Esophagus (tissue), 2 donors: ENCODE measurements around the gene CDKN2AIPNL. TPM values are rescaled to one million over a fixed set of nuclear protein-coding genes. Genes with fewer than 3 reads are reported as not detected.
"Not testable (repeated sequence)": the region's sequence is repeated elsewhere in the genome, so short reads cannot be mapped to it uniquely, and the experiment has no call there.

ENCODE experiments used
- H3K27ac ChIP-seq, 2 donors: one replicate each; pipeline ENCODE4 v1.5.1; 2013; ENCODE audit warnings: low read depth in 2 of 2, mild to moderate bottlenecking in 2 of 2, inconsistent platforms in 1 of 2, low read length in 1 of 2, moderate library complexity in 1 of 2
- H3K27me3 ChIP-seq, 2 donors: one replicate each; pipeline ENCODE4 v1.6.1; 2013; ENCODE audit warnings: low read length in 2 of 2, control low read depth in 1 of 2, mild to moderate bottlenecking in 1 of 2; ENCODE audit not compliant: insufficient read depth in 2 of 2, control insufficient read depth in 1 of 2
- H3K36me3 ChIP-seq, 2 donors: one replicate each; pipeline ENCODE4 v1.6.1; 2013; ENCODE audit warnings: low read length in 1 of 2; ENCODE audit not compliant: control insufficient read depth in 2 of 2, insufficient read depth in 2 of 2
- H3K4me1 ChIP-seq, 2 donors: one replicate each; pipeline ENCODE4 v1.6.1; 2013; ENCODE audit warnings: low read length in 1 of 2; ENCODE audit not compliant: control insufficient read depth in 2 of 2, insufficient read depth in 2 of 2
- H3K4me3 ChIP-seq, 2 donors: one replicate each; pipeline ENCODE4 v1.5.1; 2013; ENCODE audit warnings: low read length in 2 of 2, mild to moderate bottlenecking in 2 of 2, low read depth in 1 of 2, moderate library complexity in 1 of 2
- H3K9me3 ChIP-seq, 2 donors: one replicate each; pipeline ENCODE4 v1.6.1; 2013; ENCODE audit warnings: mild to moderate bottlenecking in 2 of 2, low read depth in 1 of 2, low read length in 1 of 2, moderate library complexity in 1 of 2; ENCODE audit not compliant: control insufficient read depth in 2 of 2, insufficient read depth in 1 of 2
- WGBS, 2 donors: extraction: QIAGEN DNeasy Blood & Tissue Kit; methylation state at CpG; one replicate each; pipeline ENCODE4 v1.1.7; 2013; 5-methylcytosine and 5-hydroxymethylcytosine counted together
- polyA plus RNA-seq, 2 donors: library from polyadenylated mRNA; stranded (reverse); fragments of 200-250 nt; gene quantifications; one replicate each; pipeline ENCODE4 v1.2.3, GENCODE V29; 2013
- donor health status: healthy with polysubstance abuse.
- donor health status: Bipolar disorder and iron deficiency.

CDKN2AIPNL gene
- polyA plus RNA-seq, 2 donors: 13.7 to 34.6 TPM

DNA sequence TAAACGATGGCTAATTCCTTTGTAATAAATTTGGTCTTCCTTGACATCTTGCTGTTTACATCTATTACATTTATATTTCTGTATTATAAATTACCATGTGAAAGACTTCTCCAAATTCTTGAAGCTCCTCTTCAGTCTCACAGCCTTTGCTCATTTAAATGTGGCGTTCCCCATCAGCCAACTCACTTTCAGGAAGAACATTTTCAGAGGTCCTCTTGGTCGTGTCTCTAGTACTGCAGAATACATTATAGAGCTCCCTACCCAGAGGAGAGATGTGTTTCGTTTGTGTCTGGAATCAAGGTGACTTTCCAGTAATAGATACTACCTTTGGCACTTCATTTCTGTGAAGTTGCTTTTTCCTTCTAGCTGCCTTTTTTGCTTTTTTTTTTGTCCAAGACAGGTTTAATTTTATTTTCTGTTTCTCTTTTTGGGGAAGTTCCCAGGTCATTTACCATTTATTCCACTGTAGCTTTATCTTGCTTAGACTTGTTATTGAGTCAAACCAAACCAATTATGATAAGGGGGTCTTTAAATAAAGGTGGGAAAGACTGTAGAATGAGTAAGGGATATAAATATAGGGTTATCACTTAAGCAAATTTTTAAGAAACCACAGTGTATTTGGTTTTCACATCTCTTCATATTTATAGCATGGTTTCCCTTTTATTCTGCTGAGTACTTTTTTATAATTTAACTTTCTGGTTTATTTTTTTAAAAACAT lies 27.5 kb downstream of the CDKN2AIPNL start:
- no peaks in the 10 kb centered on the region for H3K9me3 ChIP-seq
- H3K4me3 ChIP-seq: no peak overlapping the region
- 60 to 72% methylated on average over 4 of the region's 4 CpGs for WGBS, 2 donors
- no peaks in the 10 kb centered on the region for H3K27me3 ChIP-seq
- peaks cover 6 to 12% of the 10 kb centered on the region in 2 donors for H3K36me3 ChIP-seq
- H3K27ac ChIP-seq: no peak overlapping the region
- no peaks in the 10 kb centered on the region for H3K4me1 ChIP-seq

GRCh38 chr5:134382204-134382603 lies 29.5 kb downstream of the CDKN2AIPNL start:
- H3K4me1 ChIP-seq, H3K9me3 ChIP-seq, H3K4me3 ChIP-seq, H3K36me3 ChIP-seq, H3K27ac ChIP-seq, H3K27me3 ChIP-seq: not testable (repeated sequence)
- WGBS, 2 donors: 95 to 100% methylated on average over 2 of the region's 2 CpGs

GRCh38 chr5:134380346-134380745 lies 31.3 kb downstream of the CDKN2AIPNL start:
- no peaks in the 10 kb centered on the region for H3K4me1 ChIP-seq
- no peaks in the 10 kb centered on the region for H3K27me3 ChIP-seq
- peaks cover 2 to 10% of the 10 kb centered on the region in 2 donors for H3K36me3 ChIP-seq
- H3K9me3 ChIP-seq: no peaks in the 10 kb centered on the region
- H3K27ac ChIP-seq: no peak overlapping the region
- no peak overlapping the region for H3K4me3 ChIP-seq
- 64 to 70% methylated on average over 5 of the region's 5 CpGs for WGBS, 2 donors

GRCh38 chr5:134374232-134374631 lies 37.4 kb downstream of the CDKN2AIPNL start:
- no peaks in the 10 kb centered on the region for H3K27me3 ChIP-seq
- H3K4me3 ChIP-seq: no peak overlapping the region
- peaks cover 0 to 2% of the 10 kb centered on the region in 2 donors for H3K36me3 ChIP-seq
- H3K27ac ChIP-seq: no peak overlapping the region
- WGBS, 2 donors: 64 to 76% methylated on average over 3 of the region's 3 CpGs
- H3K9me3 ChIP-seq: no peaks in the 10 kb centered on the region
- no peaks in the 10 kb centered on the region for H3K4me1 ChIP-seq

DNA sequence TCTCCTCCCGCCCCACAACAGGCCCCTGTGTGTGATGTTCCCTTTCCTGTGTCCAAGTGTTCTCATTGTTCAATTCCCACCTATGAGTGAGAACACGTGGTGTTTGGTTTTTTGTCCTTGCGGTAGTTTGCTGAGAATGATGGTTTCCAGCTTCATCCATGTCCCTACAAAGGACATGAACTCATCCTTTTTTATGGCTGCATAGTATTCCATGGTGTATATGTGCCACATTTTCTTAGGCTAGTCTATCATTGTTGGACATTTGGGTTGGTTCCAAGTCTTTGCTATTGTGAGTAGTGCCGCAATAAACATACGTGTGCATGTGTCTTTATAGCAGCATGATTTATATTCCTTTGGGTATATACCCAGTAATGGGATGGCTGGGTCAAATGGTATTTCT lies 38.0 kb downstream of the CDKN2AIPNL start:
- WGBS, 2 donors: 98 to 100% methylated on average over 4 to 5 of the region's 5 CpGs
- not testable (repeated sequence) for H3K27ac ChIP-seq, H3K4me1 ChIP-seq, H3K36me3 ChIP-seq, H3K9me3 ChIP-seq, H3K27me3 ChIP-seq
- H3K4me3 ChIP-seq: peak overlapping the region in 1 of 2 donors; percentile 70

- 0 to 1% methylated on average over 29 of the region's 29 CpGs for WGBS, 2 donors
- H3K36me3 ChIP-seq: no peaks in the 10 kb centered on the region
- H3K4me1 ChIP-seq: peaks cover 0 to 3% of the 10 kb centered on the region in 2 donors
- H3K4me3 ChIP-seq: peak overlapping the region; percentile 70 to 96
- H3K27ac ChIP-seq: peak overlapping the region; percentile 95 to 98
- H3K27me3 ChIP-seq: no peaks in the 10 kb centered on the region
- no peaks in the 10 kb centered on the region for H3K9me3 ChIP-seq
Observed at GRCh38 chr5:134371834-134372340, 39.8 kb downstream of the CDKN2AIPNL start.

DNA sequence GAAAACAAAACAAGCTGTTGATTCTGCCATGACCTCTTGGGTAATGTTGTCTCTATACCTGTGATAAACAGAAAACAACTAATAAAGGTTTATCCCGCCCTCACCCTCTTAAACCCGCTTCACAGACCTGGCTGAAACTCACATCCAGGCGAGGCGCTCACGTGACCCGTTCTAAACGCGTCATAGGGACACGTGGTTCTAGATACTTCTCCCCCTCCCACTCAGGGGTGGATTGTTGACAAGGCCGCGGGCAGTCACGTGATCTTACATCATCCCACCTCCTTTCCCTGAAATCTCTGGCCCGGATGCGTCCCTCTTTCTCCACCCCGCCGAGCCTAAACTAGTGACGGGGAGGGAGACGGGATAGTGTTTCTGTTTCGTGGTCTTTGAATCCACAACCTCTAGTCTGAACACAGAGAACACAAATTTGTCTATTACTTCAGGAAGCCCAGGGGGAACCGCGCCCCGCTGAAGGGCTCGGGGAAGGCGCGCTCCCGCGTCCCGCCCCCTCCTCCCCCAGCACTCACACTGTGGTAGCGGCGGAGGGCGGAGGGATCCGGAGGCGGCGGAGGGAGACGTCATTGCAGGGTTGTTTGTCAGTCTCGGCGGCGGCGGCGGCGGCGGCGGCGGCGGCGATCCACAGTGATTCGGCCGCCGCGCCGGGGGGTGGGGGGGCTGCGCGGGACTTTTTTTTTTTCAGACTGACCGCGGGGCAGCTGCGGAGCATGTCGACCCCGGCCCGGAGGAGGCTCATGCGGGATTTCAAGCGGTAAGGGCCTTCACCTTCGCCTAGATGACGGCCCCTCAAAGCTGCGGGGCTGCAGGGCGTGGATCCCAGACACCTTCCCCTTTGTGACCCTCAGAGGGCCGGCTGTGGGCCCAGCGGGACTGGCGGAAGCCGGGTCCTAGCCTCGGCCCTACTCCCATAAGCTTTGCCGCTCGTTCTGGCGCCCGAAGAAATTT lies 40.5 kb downstream of the CDKN2AIPNL start, which contains the start of gene UBE2B:
Gene UBE2B, plus strand, starts transcription at position 699 of the 963 bp plus-strand sequence. Its CDS starts 27 bp downstream, at position 726.
- WGBS, 2 donors: 0 to 1% methylated on average over 60 to 74 of the region's 74 CpGs
- peak within 1 kb of the TSS; percentile 70 to 96 for H3K4me3 ChIP-seq
- H3K27me3 ChIP-seq: no peaks in the 10 kb centered on the region
- peaks cover 0 to 3% of the 10 kb centered on the region in 2 donors for H3K4me1 ChIP-seq
- H3K27ac ChIP-seq: peak within 1 kb of the TSS; percentile 95 to 98
- no peaks in the 10 kb centered on the region for H3K9me3 ChIP-seq
- H3K36me3 ChIP-seq: no peaks in the 10 kb centered on the region

GRCh38 chr5:134370311-134370870 lies 41.3 kb downstream of the CDKN2AIPNL start:
- 22 to 24% methylated on average over 5 of the region's 5 CpGs for WGBS, 2 donors
- Histone ChIP-seq H3K9me3 (no peaks in the 10 kb centered on the region), H3K27ac (peak overlapping the region; percentile 68 to 77), H3K27me3 (no peaks in the 10 kb centered on the region), H3K4me3 (peak overlapping the region in 1 of 2 donors; percentile 50), H3K36me3 (no peaks in the 10 kb centered on the region), H3K4me1 (peaks cover 0 to 3% of the 10 kb centered on the region in 2 donors)

- H3K27me3 ChIP-seq: no peaks in the 10 kb centered on the region
- H3K9me3 ChIP-seq: no peaks in the 10 kb centered on the region
- no peaks in the 10 kb centered on the region for H3K36me3 ChIP-seq
- H3K4me1 ChIP-seq: peaks cover 0 to 3% of the 10 kb centered on the region in 2 donors
- H3K4me3 ChIP-seq: no peak overlapping the region
- no peak overlapping the region for H3K27ac ChIP-seq
- WGBS, 2 donors: 94% methylated on average over 1 of the region's 1 CpG
Observed at GRCh38 chr5:134365604-134366003, 46.1 kb downstream of the CDKN2AIPNL start.
